Peyer's patch (tissue), 4 donors: ENCODE results near the gene TNRC6A.

Experiments
- CTCF ChIP-seq, 6 experiments: fragments of 450-650 bp in 4 of 6; fragments of 200-600 bp in 2 of 6; sonication (generic) in 1 of 6; IDR thresholded peaks; one replicate each; pipeline ENCODE4 v1.5.1; 2017 to 2019; ENCODE audit warnings: antibody characterized with exemption in 6 of 6, mild to moderate bottlenecking in 3 of 6, moderate library complexity in 1 of 6
- POLR2A ChIP-seq, 2 donors: fragments of 450-650 bp; IDR thresholded peaks; one replicate each; pipeline ENCODE4 v1.5.1; 2017; ENCODE audit warnings: antibody characterized with exemption in 2 of 2, mild to moderate bottlenecking in 2 of 2, moderate library complexity in 2 of 2

GRCh38 chr16:24851700-24852099 is 122.2 kb downstream of the TNRC6A start:
- no peak for TF ChIP-seq CTCF (IDR thresholded peaks at IDR 0.05)
- no peak for TF ChIP-seq POLR2A (IDR thresholded peaks at IDR 0.05)
